Activated effector memory CD4-positive, alpha-beta T cell treated with anti-CD3 and anti-CD28 coated beads, Interleukin-2, amount 50 U/mL, for 16 hours (primary cell): ENCODE results near the gene EGFL8.

Experiments
- DNase-seq: peaks from one replicate; pipeline ENCODE4 v3.0.0-alpha.2; 2020

The EGFL8 gene

DNA sequence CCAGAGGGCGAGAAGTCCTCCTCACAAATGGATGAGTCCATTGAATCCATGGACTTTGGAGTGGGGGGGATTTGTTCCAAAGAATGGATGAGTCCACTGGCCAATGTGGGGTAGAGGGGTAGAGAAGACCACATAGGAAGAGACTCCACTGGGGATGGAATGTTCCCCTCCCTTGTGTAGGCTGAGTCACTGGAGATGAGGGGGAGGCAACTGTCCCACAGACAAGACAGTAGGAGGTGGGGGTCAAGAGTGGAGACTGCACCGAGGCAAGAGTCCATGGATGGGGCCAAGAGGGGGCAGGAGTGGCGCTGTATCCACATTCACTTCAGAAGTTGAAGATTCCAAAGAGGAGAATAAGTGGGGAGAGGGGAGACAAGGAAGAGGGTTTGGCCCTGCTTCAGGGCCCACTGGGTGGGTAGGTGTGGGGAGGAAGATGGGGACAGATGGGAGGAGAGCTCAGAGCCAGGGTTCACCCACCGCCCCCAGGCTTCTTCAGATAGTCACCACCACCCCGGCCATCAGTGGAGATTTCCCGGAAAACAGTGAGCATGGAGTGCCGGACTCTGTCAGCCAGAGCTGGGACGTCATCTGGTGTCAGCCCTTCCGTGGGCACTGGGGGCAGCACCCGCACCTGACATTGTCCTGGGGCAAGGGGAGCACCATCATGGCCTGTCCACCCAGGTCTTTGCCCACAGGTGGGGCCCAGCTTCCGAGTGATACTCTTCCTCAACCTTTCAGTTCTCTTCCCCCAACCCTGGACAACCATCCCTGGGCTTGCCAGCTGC is 4.6 kb downstream of the EGFL8 start:
- DNase-seq = no peak

DNA sequence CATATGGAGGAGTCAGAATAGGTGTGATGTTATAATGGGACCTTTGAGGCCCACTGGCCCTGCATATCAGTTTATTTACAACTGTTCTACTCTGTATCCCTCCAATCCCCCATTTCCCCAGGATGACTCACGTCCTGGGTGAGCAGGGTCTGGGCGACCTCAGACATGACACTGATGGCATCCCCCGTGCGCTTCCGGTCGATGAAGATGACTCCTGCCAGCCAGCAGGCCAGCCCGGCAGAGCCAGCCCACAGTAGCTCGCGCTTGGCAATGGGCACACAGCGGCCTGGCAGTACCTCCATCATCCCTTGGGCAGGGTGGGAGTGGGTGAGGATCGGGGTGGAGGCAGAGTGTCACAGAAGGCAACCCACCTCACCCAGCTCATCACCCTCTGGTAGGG is 5.9 kb downstream of the EGFL8 start:
- DNase-seq = no peak

DNA sequence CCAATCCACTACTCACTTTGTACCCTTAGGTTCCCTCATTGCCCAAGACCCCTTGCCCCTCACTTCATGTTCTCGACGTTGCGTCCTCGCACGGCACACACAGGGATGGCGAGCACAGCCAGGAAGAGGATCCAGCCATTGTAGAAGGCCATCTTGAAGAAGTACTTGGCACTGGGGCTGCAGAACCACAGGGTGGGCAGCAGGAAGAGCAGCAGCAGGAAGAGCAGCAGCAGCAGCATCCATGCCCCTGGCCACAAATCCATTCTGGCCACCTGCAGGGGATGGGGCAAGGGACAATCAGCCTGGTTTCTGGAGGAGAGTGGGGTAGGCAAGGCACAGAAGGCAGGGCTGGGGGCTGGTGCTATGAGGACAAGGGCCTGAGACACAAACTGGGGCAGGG is 6.8 kb downstream of the EGFL8 start:
- DNase-seq = no peak

DNA sequence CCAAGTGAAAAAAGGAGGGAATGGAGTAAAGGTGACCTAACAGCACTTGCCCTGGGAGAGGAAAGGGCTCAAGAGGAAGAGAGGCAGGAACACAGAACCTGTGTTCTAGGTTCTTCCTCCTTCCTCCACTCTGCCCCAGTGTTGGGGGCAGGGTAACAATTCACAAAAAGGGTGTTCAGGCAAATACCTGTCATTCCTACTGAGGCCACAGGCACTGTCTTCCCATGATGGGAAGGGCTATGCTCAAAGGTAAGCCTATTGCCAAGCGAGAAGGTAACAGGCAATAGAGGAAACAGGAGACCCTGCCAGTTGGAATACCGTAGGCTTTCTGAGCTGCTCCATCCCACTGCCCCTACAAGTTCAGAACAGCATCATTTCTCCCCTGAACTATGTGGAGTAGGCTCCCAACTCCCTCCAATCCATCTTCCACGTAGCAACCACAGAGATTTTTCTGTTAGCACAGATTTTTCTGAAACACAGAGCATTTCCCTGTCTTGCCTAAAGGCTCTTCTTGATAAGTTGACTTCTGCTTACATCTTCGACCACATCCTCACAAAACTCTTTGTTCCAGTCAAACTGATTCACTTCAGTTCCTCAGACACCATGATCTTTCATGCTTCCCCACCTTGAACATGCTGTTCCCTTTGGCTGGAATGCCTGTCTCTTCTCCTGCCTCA is 8.8 kb downstream of the EGFL8 start:
- DNase-seq = no peak

DNA sequence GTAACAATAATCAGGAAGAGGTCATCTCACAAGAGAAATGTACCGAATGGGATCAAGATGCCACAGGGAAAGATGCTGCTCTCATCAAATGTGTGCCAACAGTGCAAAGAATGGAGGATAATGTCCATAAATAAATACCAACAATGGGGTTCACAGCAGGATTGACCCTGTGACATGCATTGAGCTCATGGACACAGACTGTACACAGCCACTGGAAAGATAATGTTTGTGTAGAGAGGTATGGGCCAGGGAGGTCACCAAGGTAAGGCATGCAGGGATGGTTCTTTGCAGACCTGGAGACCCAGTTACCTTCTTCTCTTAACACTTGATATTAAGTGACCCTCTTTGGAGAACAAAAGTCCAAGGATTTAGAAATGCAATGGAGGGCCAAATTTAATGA is 10.0 kb downstream of the EGFL8 start:
- DNase-seq = no peak

DNA sequence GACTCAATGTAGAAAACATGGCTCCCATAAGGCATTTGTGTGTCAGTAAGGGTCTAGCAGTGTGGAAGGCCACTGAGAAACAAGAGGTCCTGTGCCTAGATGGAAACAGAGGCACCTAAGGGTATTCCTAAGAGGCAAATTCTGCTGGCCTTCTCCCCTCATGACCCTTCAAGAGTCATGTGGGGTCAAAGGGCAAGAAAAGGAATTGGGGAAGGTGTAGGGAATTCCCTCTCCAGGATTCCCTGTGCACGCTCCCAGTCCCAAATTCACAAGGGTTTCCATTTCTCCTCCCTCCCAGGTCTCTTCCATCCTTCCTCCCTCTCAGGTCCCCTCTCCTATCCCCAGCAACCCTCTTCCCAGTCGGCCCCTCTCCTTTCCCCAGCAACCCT is 10.9 kb downstream of the EGFL8 start:
- DNase-seq = no peak

DNA sequence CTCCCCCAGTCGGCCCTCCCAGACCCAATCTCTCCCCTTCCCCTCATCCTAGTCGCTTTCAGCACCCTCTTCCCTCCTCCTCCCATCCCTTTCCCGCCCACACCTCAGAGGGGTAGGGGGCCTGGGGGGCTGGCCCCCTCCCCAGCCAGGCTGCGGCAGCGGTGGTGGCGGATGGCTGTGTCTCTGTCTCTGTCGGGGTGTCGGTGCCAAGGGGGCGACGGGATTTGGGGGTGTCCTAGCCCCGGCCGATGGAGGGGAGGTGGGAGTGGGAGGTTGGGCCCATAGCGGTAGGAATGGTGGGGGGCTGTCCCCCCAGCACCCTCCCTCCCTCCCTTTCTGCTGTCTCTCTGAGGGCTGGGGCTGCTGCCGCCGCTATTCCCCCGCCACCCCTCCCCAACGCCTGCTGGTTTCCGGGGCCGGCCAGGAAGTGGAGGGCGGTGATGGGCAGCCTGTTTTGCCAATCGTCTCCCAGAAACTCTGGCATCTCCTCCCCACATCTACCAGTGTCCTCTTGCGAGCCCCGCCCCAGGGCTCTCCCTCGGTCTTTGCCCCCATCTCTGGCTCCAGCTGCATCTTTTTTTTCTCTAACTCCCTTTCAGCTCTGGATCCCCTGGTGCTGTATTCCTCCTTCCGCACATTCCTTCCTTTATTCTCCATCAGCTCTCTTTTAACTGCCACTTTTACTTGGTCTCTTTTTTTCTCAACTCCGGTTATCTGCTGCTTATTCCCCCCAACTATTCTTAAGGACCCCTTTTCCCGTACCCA is 11.5 kb downstream of the EGFL8 start, which contains the start of gene AGPAT1:
AGPAT1 (minus strand) TSS at position 374 of the 765 bp plus-strand sequence. CDS start 4,588 bp downstream, outside the sequence.
- peak; percentile 99 for DNase-seq

DNA sequence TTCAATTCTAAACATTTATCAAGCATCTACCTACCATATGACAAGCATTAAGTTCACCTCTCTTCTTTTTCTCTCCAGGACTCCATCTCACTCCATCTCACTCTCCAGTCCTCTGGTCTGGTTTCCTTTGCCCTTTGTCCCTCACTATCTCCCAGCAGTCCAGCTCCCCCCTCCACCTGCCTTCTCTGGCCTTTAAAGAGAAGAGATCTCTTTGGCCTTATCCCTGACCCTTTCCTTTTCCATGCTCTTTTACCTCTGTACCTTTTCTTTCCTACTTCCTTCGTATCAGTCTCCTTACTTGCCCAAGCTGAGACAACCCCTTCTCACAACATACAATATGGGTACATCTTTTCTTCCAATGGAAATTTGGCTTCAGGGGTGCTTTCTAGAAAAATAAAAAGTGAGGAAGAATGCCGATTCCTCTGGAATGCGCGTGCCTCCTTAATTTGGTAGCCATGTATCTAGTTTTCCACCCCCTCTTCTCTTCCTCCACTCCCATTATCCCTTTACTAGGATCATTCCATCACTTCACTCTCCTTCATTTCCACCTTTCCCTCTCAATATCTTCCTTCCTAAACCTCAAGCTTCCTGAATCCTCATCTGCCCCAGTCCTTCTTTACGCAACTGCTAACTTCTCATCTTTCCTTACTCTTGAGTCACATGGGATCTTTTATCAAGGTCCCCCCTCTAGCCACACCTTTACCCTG is 12.2 kb downstream of the EGFL8 start:
- DNase-seq = no peak

DNA sequence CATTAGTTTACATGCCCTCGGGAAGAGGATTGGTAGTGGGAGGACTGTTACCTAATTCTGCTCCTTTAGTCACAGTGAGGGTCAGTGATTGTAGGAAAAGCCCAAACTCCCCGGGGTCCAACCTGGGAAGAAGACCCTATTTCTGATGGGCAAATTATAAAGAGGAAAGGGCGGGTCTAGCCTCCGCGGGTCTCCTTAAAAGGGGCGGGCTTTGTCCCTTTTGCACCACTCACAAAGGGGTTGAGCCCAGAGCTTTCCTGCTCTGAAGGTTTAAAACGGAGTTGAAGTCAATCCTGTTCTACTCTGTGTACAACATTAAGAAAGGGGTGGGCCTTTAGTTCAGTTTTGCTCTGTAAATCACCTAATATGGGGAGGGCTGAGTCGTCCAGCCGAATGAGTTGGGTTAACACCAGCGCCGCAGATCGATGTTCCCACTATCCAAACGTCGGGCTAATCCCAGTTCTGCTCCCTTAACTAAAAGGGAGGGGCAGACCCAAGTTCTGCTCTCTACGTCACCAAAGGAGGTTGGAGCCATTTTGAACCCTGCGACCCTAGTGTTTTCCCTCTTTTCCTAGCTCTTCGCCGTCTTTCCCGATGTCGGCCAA is 12.9 kb downstream of the EGFL8 start:
- no peak for DNase-seq

DNA sequence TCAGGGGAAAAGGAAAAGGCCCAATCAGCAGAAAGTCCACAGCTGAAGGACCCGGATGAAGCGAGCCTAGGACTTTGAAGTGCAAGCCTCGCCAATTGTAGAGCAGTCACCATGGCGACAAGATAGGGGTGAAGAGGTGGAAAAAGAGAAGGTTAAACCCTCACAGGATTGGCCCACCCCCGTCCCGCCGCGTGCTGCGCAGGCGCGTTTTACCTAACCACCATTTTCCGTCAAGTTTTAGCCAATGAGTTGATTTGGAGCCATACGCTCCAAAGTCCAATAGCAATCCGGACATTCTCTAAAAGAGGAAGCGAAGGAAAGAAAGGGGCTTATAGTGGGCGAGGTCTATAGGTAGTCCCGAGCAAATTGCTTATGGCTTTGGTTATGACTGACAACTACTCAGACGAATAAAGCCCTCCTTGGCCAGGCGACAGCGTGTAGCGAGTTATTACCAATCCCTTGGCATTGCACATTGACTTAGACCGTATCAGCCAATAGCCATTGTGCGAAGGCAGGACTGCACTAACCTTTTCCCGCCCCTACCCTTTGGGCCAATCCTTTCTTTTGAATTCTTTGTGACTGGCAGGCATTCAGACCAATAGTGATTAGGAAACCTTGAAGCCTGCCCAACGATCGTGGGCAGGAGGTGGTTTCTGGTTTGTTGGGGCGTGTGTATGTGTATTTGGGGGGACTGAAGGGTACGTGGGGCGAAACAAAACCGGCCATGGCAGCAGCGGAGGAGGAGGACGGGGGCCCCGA is 13.6 kb downstream of the EGFL8 start, which contains the start of gene RNF5:
RNF5 (plus strand) TSS at position 618 of the 759 bp plus-strand sequence; CDS start at position 725, 107 bp downstream.
- DNase-seq = peak; percentile 96

DNA sequence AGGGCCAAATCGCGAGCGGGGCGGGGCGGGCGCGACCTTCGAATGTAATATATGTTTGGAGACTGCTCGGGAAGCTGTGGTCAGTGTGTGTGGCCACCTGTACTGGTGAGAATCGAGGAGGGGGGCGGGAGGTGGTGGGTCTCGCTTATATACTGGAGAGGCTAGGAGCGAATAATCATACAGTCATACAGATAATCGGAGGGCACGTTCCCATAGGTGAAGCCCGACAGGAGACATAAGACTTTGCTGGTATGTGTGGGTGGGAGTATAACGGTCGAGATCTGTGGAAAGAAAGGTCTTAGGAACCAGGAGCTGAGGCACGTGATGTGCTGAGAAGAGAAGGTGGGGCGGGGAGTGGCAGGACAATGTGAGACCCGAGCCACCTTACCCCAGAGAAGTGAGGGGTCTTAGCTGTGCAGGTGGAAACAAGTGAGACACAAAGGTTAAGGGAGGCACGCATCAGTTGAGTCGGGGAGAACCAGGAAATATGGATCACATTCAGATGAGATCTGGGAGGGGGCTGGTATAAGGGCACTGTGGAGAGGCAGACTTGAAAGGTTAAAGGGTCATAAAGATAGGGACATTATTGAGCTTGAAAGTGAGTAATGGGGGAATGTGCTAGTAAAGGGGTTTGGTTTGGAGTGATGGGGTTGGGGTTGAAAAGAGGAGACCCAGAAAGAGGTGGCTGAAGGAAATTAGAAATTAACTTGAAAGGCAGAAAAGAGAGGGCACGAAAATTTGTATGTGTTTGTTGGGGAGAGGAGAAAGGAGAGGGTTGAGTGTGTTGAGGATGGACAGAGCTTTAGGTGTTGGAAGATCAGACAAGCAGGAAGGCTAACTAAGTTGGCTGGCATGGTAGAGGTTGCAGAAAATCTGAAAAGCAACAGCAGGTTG is 14.4 kb downstream of the EGFL8 start:
- no peak for DNase-seq

DNA sequence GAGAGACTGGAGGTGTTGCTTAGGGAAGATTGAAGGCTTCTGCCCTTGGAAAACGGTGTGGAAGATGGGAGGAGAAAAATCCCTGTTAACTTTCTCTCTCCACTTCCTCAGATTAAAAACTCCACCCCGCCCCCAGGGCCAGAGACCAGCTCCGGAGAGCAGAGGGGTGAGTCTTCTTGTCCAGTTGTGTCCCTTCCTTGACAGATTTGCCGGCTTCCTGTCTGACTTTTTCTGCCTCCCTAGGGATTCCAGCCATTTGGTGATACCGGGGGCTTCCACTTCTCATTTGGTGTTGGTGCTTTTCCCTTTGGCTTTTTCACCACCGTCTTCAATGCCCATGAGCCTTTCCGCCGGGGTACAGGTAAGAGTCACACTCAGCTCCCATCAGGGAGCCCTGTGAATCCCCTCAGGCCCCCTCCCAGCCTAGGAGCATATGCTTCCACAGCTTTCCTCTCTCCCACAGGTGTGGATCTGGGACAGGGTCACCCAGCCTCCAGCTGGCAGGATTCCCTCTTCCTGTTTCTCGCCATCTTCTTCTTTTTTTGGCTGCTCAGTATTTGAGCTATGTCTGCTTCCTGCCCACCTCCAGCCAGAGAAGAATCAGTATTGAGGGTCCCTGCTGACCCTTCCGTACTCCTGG is 15.5 kb downstream of the EGFL8 start:
- DNase-seq = no peak

DNA sequence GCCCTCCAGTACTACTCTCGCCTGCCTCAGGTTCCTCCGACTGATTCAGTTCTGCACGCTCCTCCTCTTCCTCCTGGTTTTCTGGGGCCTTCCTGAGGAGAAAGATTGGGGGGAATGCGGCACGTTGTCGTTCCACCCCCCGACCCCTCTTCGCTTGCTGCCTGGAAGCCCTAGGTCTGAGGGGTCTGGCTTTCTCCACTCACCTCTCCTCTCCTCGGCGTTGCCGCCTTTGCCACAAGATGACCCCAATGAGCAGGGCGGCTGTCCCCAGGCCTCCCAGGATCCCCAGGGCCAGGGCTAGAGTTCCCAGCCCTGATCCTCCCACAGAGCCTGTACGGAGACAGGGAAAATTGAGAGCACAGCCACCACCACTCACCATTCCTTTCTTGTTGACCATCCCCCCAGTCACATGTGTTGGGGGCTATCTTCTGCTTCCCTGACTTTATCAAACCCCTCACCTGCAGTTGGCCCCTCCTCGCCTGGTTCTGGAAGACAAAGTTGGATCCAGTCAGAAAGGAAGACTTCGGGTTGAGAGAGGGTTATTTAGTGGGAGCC is 16.8 kb downstream of the EGFL8 start:
- no peak for DNase-seq

DNA sequence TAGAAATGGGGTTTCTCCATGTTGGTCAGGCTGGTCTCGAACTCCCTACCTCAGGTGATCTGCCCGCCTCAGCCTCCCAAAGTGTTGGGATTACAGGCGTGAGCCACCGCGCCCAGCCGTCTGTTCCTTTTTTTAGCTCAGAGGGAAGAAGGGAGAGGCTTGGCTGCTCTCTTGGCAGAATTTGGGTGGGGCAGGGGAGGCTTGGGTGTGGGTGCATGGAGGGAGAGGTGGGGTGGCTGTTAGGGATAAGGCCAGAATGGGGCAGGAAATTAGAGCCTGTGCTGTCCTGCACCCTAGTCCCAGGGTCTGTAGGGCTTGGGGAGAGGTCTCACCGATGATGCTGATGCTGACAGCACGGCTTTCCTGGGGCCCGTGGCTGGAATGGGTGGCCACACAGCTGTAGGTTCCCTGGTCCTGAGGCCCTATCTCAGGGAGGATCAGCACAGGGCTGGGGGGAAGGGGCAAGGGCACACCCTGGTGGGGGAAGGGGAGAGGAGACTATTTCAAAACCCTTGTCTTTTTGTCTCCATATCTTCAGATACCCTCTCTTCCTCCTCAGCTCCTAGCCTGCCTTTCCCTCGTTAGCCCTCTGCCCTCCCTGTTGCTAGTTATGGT is 17.6 kb downstream of the EGFL8 start:
- no peak for DNase-seq

DNA sequence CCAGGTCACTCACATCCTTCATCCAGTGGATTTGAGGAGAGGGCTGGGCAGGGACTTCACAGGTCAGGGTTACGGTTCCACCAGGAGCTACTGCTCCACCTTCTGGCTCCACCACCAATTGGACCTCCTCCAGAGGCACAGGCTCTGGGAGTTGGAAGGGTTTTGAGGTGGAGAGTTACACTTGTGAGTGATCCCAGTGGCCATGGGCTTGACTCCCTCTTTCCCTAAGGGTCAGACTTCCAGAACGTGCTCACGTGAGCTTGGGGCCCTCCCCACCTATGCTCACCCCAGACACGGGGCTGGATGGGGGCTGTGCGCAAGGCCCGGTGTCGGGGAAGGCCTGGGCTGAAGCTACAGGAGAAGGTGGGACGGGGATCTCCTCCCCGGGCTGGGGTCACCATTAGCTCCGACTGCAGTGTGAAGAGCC is 18.2 kb downstream of the EGFL8 start:
- no peak for DNase-seq

DNA sequence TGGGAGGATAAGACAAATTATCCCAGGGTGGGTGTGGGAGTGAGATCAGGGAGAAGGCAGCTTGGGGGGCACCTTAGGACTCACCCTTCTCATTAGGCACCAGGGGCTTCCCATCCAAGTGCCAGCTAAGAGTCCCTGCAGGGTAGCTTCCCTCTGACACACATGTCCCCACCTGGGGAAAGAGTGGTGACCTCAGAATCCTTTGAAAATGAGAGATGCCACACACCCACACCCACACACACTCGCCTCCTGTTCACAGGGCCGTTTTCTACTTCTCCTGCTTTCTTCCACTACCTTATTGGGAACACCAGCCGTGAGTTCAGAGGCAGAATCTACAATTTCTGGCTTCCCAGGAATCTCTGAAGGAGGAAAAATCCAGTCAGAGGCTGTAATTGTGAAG is 18.6 kb downstream of the EGFL8 start:
- DNase-seq = no peak

DNA sequence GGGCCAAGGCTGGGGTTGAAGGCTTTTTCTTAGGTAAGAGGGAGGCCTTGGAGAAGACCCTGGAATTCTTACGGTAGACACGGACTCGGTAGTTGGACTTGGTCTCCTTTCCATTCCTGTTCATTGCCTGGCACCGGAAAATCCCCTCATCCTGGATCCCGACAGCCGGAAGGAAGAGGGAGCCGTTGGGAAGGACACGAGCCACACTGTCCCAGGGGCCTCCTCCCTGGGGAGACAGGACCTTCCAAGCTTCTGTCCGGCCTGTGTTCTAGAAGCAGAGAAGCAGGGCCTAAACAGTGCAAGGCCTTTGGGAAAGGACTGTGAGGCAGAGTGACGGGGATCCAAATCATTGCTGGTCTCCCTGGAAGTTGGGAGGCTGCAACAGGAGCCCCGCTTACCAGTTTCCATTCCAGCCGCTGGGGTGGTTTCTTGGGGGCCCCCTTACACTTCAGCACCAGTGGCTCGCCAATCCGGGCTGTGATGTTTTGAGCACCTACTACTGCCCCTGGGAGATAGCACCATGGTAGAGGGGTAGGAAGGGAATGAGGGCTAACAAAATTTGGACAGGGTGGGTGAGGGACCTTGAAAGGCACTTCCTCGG is 19.2 kb downstream of the EGFL8 start:
- no peak for DNase-seq

DNA sequence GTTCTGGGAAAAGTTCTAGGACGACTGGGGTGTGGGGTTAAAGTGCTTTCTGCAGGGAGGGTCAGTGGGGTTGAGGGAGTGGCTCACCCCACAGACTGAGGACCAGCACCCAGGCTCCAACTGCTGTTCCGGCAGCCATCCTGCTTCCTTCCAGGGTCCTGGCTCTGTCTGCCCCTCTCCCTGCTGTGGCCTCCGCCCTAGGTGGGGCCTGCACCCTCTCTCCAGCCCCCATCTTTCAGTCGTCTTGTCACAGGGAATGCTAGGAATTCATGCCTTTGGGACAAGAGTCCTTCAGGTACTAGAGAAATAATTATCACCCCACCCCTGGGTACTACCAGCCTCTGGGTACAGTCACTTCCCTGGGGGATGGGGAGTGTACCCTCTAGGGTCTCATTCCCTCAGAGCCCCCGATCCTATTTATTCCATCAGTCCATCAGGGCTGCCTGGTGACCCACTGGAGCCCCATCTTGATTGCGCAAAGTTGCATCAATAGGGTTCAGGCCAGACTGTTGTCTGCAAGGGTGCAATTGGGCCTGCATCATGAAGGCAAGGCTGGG is 19.8 kb downstream of the EGFL8 start, which contains the start of gene AGER:
AGER (minus strand) TSS at position 170 of the 557 bp plus-strand sequence; CDS start at position 139, 31 bp downstream.
- no peak for DNase-seq
